Prostate gland (tissue), 2 donors: ENCODE data around the gene NABP2. TPM values are rescaled to one million over a fixed set of nuclear protein-coding genes. Genes with fewer than 3 reads are reported as not detected.

Source experiments
- DNase-seq: peaks from one replicate; pipeline ENCODE4 v3.0.0-alpha.2; 2019; ENCODE audit warnings: low spot score
- H3K27ac ChIP-seq, 2 donors: fragments of 200-600 bp; sonication (generic); 2 replicates each; pipeline ENCODE4 v1.5.1; 2017 to 2019
- H3K27me3 ChIP-seq: fragments of 200-600 bp; sonication (generic); replicated peaks from 2 replicates; pipeline ENCODE4 v1.5.1; 2019; ENCODE audit not compliant: insufficient read depth
- H3K36me3 ChIP-seq, 2 donors: fragments of 200-600 bp; sonication (generic); 1 replicate in 1 of 2; 2 replicates in 1 of 2; pipeline versions ENCODE4 v1.5.1 to v1.8.1; 2017 to 2019
- H3K4me1 ChIP-seq: fragments of 200-600 bp; sonication (generic); replicated peaks from 2 replicates; pipeline ENCODE4 v1.5.1; 2019
- H3K4me3 ChIP-seq, 2 donors: fragments of 200-600 bp; sonication (generic); 2 replicates each; pipeline ENCODE4 v1.5.1; 2017 to 2019
- H3K9me3 ChIP-seq: fragments of 200-600 bp; sonication (generic); 2 replicates; pipeline ENCODE4 v1.5.1; 2017
- POLR2A ChIP-seq: fragments of 450-650 bp; IDR thresholded peaks from one replicate; pipeline ENCODE4 v1.6.1; 2016; ENCODE audit warnings: antibody characterized with exemption, mild to moderate bottlenecking
- POLR2AphosphoS5 ChIP-seq: sonication (generic); formaldehyde crosslinking; IDR thresholded peaks from one replicate; pipeline ENCODE4 v1.6.1; 2017; ENCODE audit warnings: antibody characterized with exemption
- WGBS: methylation state at CpG from one replicate; pipeline ENCODE4 v1.1.5; 2018; 5-methylcytosine and 5-hydroxymethylcytosine counted together
- intact Hi-C: fragments of 100-400 bp; cut with DNase I; formaldehyde crosslinking; loops from one replicate; pipeline ENCODE4 v1.14.2; 2022
- total RNA-seq, 2 donors: library from RNA; depleted of rRNA; stranded (reverse); fragments of >200 nt; gene quantifications; one replicate each; pipeline ENCODE4 v1.1.0, GENCODE V29; 2016
- TF ChIP-seq, protein P1 (sequence below), 4 experiments: fragments of 200-600 bp in 2 of 4; fragments of 450-650 bp in 2 of 4; sonication (generic) in 2 of 4; IDR thresholded peaks; 1 replicate in 3 of 4; 2 replicates in 1 of 4; pipeline ENCODE4 v1.5.1; 2016 to 2019; ENCODE audit warnings: antibody characterized with exemption in 4 of 4, mild to moderate bottlenecking in 2 of 4, moderate library complexity in 2 of 4

NABP2 gene
- total RNA-seq, 2 donors from 2014 or later = 21.4 to 33.2 TPM

GRCh38 chr12:56248711-56249110 lies 24.6 kb downstream of the NABP2 start:
- Histone ChIP-seq H3K9me3 (no peaks in the 10 kb centered on the region), H3K27ac (no peak overlapping the region), H3K27me3 (no peaks in the 10 kb centered on the region), H3K36me3 (peaks cover 26 to 53% of the 10 kb centered on the region in 2 donors), H3K4me1 (no peaks in the 10 kb centered on the region), H3K4me3 (no peak overlapping the region)
- TF ChIP-seq POLR2AphosphoS5 = no peak
- no peak for TF ChIP-seq POLR2A
- TF ChIP-seq, protein P1, sequence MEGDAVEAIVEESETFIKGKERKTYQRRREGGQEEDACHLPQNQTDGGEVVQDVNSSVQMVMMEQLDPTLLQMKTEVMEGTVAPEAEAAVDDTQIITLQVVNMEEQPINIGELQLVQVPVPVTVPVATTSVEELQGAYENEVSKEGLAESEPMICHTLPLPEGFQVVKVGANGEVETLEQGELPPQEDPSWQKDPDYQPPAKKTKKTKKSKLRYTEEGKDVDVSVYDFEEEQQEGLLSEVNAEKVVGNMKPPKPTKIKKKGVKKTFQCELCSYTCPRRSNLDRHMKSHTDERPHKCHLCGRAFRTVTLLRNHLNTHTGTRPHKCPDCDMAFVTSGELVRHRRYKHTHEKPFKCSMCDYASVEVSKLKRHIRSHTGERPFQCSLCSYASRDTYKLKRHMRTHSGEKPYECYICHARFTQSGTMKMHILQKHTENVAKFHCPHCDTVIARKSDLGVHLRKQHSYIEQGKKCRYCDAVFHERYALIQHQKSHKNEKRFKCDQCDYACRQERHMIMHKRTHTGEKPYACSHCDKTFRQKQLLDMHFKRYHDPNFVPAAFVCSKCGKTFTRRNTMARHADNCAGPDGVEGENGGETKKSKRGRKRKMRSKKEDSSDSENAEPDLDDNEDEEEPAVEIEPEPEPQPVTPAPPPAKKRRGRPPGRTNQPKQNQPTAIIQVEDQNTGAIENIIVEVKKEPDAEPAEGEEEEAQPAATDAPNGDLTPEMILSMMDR (IDR thresholded peaks at IDR 0.05) = no peak
- no peak for DNase-seq
- intact Hi-C loops = no loop called here
- WGBS = 93% methylated on average over 8 of the region's 8 CpGs

- no peak for TF ChIP-seq POLR2AphosphoS5
- TF ChIP-seq POLR2A = no peak
- TF ChIP-seq, protein P1 (IDR thresholded peaks at IDR 0.05) = no peak
- WGBS = 87% methylated on average over 3 of the region's 3 CpGs
- Histone ChIP-seq H3K4me1 (peaks cover 6% of the 10 kb centered on the region), H3K9me3 (no peaks in the 10 kb centered on the region), H3K36me3 (peaks cover 6 to 40% of the 10 kb centered on the region in 2 donors), H3K27ac (no peak overlapping the region), H3K27me3 (no peaks in the 10 kb centered on the region), H3K4me3 (no peak overlapping the region)
- intact Hi-C loops = no loop called here
- DNase-seq = no peak
Measured at GRCh38 chr12:56252649-56253048, 28.5 kb downstream of the NABP2 start.

DNA sequence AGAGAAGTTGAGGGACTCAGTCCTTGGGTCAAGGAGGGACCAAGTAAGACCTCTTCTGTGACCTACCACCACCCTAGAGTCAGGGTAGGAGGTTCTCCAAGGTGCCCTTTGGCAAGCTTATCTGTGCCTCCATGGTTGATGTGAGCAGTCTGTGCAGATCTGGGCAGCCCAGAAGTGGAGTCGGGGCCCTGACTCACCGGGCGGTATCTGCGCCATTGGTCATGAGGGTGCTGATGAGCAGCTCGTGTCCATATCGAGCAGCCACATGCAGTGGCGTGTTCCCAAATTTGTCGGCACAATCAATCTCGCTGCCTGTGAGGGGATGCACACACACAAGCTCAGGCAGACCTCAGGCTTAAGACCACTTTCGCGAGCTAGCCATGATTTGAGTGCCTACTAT lies 28.9 kb downstream of the NABP2 start:
- H3K9me3 ChIP-seq = no peaks in the 10 kb centered on the region
- no peak overlapping the region for H3K27ac ChIP-seq
- peaks cover 6% of the 10 kb centered on the region for H3K4me1 ChIP-seq
- 91% methylated on average over 11 of the region's 11 CpGs for WGBS
- DNase-seq = no peak
- no peak overlapping the region for H3K4me3 ChIP-seq
- H3K36me3 ChIP-seq = peaks cover 6 to 35% of the 10 kb centered on the region in 2 donors
- TF ChIP-seq POLR2A (no peak), POLR2AphosphoS5 (no peak)
- TF ChIP-seq, protein P1 (IDR thresholded peaks at IDR 0.05) = no peak
- no peaks in the 10 kb centered on the region for H3K27me3 ChIP-seq
- intact Hi-C loops = no loop called here

DNA sequence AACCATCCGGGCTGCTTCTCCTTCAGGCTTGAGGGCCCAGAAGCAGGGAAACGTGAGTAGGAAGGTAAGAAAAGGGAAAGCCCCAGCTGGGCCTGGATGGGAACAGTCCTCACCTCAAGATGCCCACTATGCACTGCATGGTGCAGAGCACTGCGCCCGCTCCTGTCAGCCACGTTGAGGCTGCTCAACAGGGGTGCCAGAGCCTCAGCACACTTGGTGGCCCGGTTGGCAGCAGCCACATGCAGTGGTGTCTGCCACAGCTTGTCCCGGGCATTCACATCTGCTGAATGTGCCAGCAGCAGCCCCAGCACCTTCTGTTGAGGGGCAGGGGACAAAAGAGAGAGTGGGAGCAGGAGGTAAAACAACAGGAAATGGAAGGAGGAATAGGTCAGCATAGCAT lies 31.5 kb downstream of the NABP2 start:
- intact Hi-C loops = no loop called here
- H3K9me3 ChIP-seq = no peaks in the 10 kb centered on the region
- H3K27me3 ChIP-seq = no peaks in the 10 kb centered on the region
- no peak overlapping the region for H3K4me3 ChIP-seq
- no peak overlapping the region for H3K27ac ChIP-seq
- TF ChIP-seq POLR2AphosphoS5 (no peak), POLR2A (no peak)
- TF ChIP-seq, protein P1 (IDR thresholded peaks at IDR 0.05) = no peak
- 76% methylated on average over 7 of the region's 7 CpGs for WGBS
- H3K4me1 ChIP-seq = peaks cover 6% of the 10 kb centered on the region
- peaks cover 6 to 27% of the 10 kb centered on the region in 2 donors for H3K36me3 ChIP-seq
- no peak for DNase-seq

- intact Hi-C loops = no loop called here
- TF ChIP-seq POLR2AphosphoS5 = no peak
- no peak for TF ChIP-seq POLR2A
- TF ChIP-seq, protein P1 (IDR thresholded peaks at IDR 0.05) = no peak
- Histone ChIP-seq H3K9me3 (no peaks in the 10 kb centered on the region), H3K36me3 (peaks cover 6 to 27% of the 10 kb centered on the region in 2 donors), H3K4me3 (no peak overlapping the region), H3K27me3 (no peaks in the 10 kb centered on the region), H3K4me1 (peaks cover 6% of the 10 kb centered on the region), H3K27ac (no peak overlapping the region)
- no peak for DNase-seq
- WGBS = 15% methylated on average over 4 of the region's 4 CpGs
Measured at GRCh38 chr12:56256326-56256960, 32.3 kb downstream of the NABP2 start.
